Panc1 (cell line): ENCODE data around the gene TBC1D22A.

ENCODE experiments used
- POLR2AphosphoS5 ChIP-seq: IDR thresholded peaks from 2 replicates; pipeline ENCODE4 v1.6.1; 2012; ENCODE audit warnings: mild to moderate bottlenecking, low read depth, low read length, moderate library complexity
- REST ChIP-seq, 2 experiments: IDR thresholded peaks; 2 replicates each; pipeline ENCODE4 v1.6.1; 2011 to 2012; ENCODE audit warnings: low read depth in 2 of 2, control low read depth in 1 of 2, low read length in 1 of 2, mild to moderate bottlenecking in 1 of 2, moderate library complexity in 1 of 2; ENCODE audit not compliant: insufficient read depth in 1 of 2
- SIN3A ChIP-seq: IDR thresholded peaks from 2 replicates; pipeline ENCODE4 v1.6.1; 2012; ENCODE audit warnings: low read depth, mild to moderate bottlenecking, low read length, moderate library complexity, borderline replicate concordance; ENCODE audit not compliant: insufficient read depth
- TCF7L2 ChIP-seq: IDR thresholded peaks from 2 replicates; pipeline ENCODE4 v1.6.1; 2011; ENCODE audit warnings: mild to moderate bottlenecking, low read depth, low read length, inconsistent platforms
- TF ChIP-seq, protein P1 (sequence below): fragments of 450-650 bp; IDR thresholded peaks from 2 replicates; pipeline ENCODE4 v1.5.1; 2017; ENCODE audit warnings: mild to moderate bottlenecking

GRCh38 chr22:47032091-47032943 lies 269.9 kb downstream of the TBC1D22A start:
- TF ChIP-seq, protein P1, sequence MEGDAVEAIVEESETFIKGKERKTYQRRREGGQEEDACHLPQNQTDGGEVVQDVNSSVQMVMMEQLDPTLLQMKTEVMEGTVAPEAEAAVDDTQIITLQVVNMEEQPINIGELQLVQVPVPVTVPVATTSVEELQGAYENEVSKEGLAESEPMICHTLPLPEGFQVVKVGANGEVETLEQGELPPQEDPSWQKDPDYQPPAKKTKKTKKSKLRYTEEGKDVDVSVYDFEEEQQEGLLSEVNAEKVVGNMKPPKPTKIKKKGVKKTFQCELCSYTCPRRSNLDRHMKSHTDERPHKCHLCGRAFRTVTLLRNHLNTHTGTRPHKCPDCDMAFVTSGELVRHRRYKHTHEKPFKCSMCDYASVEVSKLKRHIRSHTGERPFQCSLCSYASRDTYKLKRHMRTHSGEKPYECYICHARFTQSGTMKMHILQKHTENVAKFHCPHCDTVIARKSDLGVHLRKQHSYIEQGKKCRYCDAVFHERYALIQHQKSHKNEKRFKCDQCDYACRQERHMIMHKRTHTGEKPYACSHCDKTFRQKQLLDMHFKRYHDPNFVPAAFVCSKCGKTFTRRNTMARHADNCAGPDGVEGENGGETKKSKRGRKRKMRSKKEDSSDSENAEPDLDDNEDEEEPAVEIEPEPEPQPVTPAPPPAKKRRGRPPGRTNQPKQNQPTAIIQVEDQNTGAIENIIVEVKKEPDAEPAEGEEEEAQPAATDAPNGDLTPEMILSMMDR = no peak
- TF ChIP-seq POLR2AphosphoS5 (no peak), SIN3A (no peak), REST (IDR thresholded peaks at IDR 0.05; ENCODE audit: insufficient read depth in 1 of 2, low read depth in 2 of 2, low read length in 1 of 2) (no peak), TCF7L2 (no peak)
